ENCODE results near the gene RABL2A. TPM values are rescaled to one million over a fixed set of nuclear protein-coding genes. Genes with fewer than 3 reads are reported as not detected.

RABL2A gene
- polyA plus RNA-seq, 1 donor from 2014 or later = 12.5 TPM

Other genes with a start within 250 kb of the RABL2A start
- gene ZNG1B, start 189.6 kb upstream of the RABL2A start, polyA plus RNA-seq = 36.6 TPM
- not detected for gene FOXD4L1, start 128.6 kb upstream of the RABL2A start, polyA plus RNA-seq
- 7.1 TPM for gene SLC35F5, start 129.4 kb downstream of the RABL2A start, polyA plus RNA-seq